Muscle of leg (tissue), 11 donors: ENCODE data around the gene MPPE1. TPM values are rescaled to one million over a fixed set of nuclear protein-coding genes. Genes with fewer than 3 reads are reported as not detected.

Experiments used
- DNase-seq: peaks from one replicate; pipeline ENCODE4 v3.0.0; 2013
- H3K27ac ChIP-seq: one replicate; pipeline ENCODE4 v1.5.1; 2013; ENCODE audit warnings: mild to moderate bottlenecking, low read length, control low read depth
- H3K27me3 ChIP-seq: one replicate; pipeline ENCODE4 v1.6.1; 2013; ENCODE audit warnings: low read length; ENCODE audit not compliant: control insufficient read depth, insufficient read depth
- H3K36me3 ChIP-seq: one replicate; pipeline ENCODE4 v1.6.1; 2013; ENCODE audit warnings: low read length; ENCODE audit not compliant: control insufficient read depth, insufficient read depth
- H3K4me1 ChIP-seq: one replicate; pipeline ENCODE4 v1.6.1; 2013; ENCODE audit warnings: low read length; ENCODE audit not compliant: control insufficient read depth, insufficient read depth
- H3K4me3 ChIP-seq: one replicate; pipeline ENCODE4 v1.5.1; 2013; ENCODE audit warnings: low read length, control low read depth
- H3K9me3 ChIP-seq: replicated peaks from 2 replicates; pipeline ENCODE4 v1.6.1; 2013; ENCODE audit warnings: low read depth, low read length; ENCODE audit not compliant: control insufficient read depth
- WGBS: methylation state at CpG from one replicate; pipeline ENCODE4 v1.1.5; 2013; ENCODE audit warnings: missing lambda C conversion rate; ENCODE audit not compliant: insufficient coverage; 5-methylcytosine and 5-hydroxymethylcytosine counted together
- polyA plus RNA-seq, 8 donors: library from polyadenylated mRNA; unstranded; fragments of 120-200 nt; gene quantifications; one replicate each; pipeline versions ENCODE4 v1.2.1 to v1.2.3, GENCODE V29; 2013; ENCODE audit warnings: inconsistent platforms in 1 of 8, low replicate concordance in 1 of 8; ENCODE audit not compliant: insufficient read length in 8 of 8, insufficient read depth in 1 of 8
- total RNA-seq: library from RNA; stranded (reverse); fragments of 120-200 nt; gene quantifications from one replicate; pipeline ENCODE4 v1.2.4, GENCODE V29; 2013

MPPE1 gene
- total and polyA plus RNA-seq, 9 donors = 20.1 to 32.1 (median 22.9) TPM

- no peak for DNase-seq
- H3K9me3 ChIP-seq = no peaks in the 10 kb centered on the region
- no peak overlapping the region for H3K27ac ChIP-seq
- 92% methylated on average over 4 of the region's 4 CpGs for WGBS
- H3K4me3 ChIP-seq = no peak overlapping the region
- no peaks in the 10 kb centered on the region for H3K36me3 ChIP-seq
- H3K4me1 ChIP-seq = peaks cover 14% of the 10 kb centered on the region
- H3K27me3 ChIP-seq = peaks cover 2% of the 10 kb centered on the region
These were observed 60.3 kb downstream of the MPPE1 start for GRCh38 chr18:11847811-11848210.

DNA sequence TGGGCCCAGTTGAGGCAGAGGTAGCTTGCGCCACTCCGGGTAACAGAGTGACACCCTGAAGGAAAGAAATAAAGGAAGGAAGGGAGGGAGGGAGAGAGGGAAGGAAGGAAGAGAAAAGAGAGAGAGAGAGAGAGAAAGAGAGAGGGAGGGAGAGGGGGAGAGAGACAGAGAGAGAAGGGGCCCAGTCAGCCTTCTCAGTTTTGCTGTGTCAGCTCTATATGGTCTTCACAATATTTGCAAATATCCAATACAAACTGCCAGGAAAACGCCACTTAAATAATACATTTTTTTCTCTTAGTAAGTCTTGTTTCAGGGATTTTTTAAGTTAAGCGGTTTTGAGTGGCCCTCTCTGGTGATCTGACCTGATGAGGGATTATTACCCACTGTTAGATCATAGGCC is 62.5 kb downstream of the MPPE1 start:
- no peak overlapping the region for H3K4me3 ChIP-seq
- H3K27me3 ChIP-seq = peaks cover 2% of the 10 kb centered on the region
- no peaks in the 10 kb centered on the region for H3K9me3 ChIP-seq
- no peak overlapping the region for H3K27ac ChIP-seq
- no peak for DNase-seq
- H3K36me3 ChIP-seq = no peaks in the 10 kb centered on the region
- 81% methylated on average over 2 of the region's 4 CpGs for WGBS
- peaks cover 17% of the 10 kb centered on the region for H3K4me1 ChIP-seq

GRCh38 chr18:11844436-11844835 is 63.7 kb downstream of the MPPE1 start:
- no peaks in the 10 kb centered on the region for H3K9me3 ChIP-seq
- H3K36me3 ChIP-seq = no peaks in the 10 kb centered on the region
- H3K27me3 ChIP-seq = no peaks in the 10 kb centered on the region
- H3K27ac ChIP-seq = no peak overlapping the region
- WGBS = 75% methylated on average over 3 of the region's 6 CpGs
- no peak for DNase-seq
- peaks cover 7% of the 10 kb centered on the region for H3K4me1 ChIP-seq
- no peak overlapping the region for H3K4me3 ChIP-seq

- 60% methylated on average over 3 of the region's 5 CpGs for WGBS
- H3K36me3 ChIP-seq = no peaks in the 10 kb centered on the region
- H3K4me1 ChIP-seq = peaks cover 7% of the 10 kb centered on the region
- H3K9me3 ChIP-seq = no peaks in the 10 kb centered on the region
- no peaks in the 10 kb centered on the region for H3K27me3 ChIP-seq
- H3K27ac ChIP-seq = peak overlapping the region; percentile 15
- DNase-seq = peak; percentile 36
- no peak overlapping the region for H3K4me3 ChIP-seq
These were observed 65.6 kb downstream of the MPPE1 start for GRCh38 chr18:11842562-11842961.

GRCh38 chr18:11840493-11840892 is 67.6 kb downstream of the MPPE1 start:
- peaks cover 7% of the 10 kb centered on the region for H3K4me1 ChIP-seq
- H3K27ac ChIP-seq = no peak overlapping the region
- H3K9me3 ChIP-seq = no peaks in the 10 kb centered on the region
- H3K36me3 ChIP-seq = no peaks in the 10 kb centered on the region
- WGBS = 55% methylated on average over 5 of the region's 6 CpGs
- DNase-seq = no peak
- H3K27me3 ChIP-seq = no peaks in the 10 kb centered on the region
- no peak overlapping the region for H3K4me3 ChIP-seq

- no peaks in the 10 kb centered on the region for H3K9me3 ChIP-seq
- no peak overlapping the region for H3K4me3 ChIP-seq
- WGBS = 67% methylated on average over 1 of the region's 6 CpGs
- no peak for DNase-seq
- H3K36me3 ChIP-seq = no peaks in the 10 kb centered on the region
- H3K27me3 ChIP-seq = no peaks in the 10 kb centered on the region
- peaks cover 7% of the 10 kb centered on the region for H3K4me1 ChIP-seq
- no peak overlapping the region for H3K27ac ChIP-seq
These were observed 68.6 kb downstream of the MPPE1 start for GRCh38 chr18:11839556-11839955.

DNA sequence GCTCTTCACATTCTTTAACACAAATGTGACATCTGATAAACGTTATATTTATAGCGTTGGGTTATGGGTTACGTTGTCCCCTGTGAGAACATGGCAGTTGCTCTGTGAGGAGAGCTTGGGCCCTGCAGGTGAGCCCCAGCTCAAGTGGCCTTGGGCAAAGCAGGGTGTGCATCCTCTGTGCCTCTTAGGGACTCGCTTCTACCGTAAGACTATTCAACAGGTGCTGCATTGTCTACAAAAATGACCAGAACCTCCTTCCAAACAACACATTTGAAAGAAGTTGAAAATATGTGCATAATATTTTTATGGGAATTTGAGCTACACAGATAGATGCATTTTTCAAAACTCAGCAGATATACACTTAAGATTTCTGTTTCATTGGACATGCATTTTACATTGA is 73.3 kb downstream of the MPPE1 start:
- no peak overlapping the region for H3K27ac ChIP-seq

More for the DNA sequence above, 73.3 kb downstream of the MPPE1 start:
- H3K4me3 ChIP-seq = no peak overlapping the region
- no peaks in the 10 kb centered on the region for H3K36me3 ChIP-seq
- DNase-seq = no peak
- no peaks in the 10 kb centered on the region for H3K27me3 ChIP-seq
- 83% methylated on average over 1 of the region's 5 CpGs for WGBS
- H3K4me1 ChIP-seq = no peaks in the 10 kb centered on the region
- H3K9me3 ChIP-seq = no peaks in the 10 kb centered on the region

Other genes starting within 250 kb of the MPPE1 start
- gene GNAL, start 219.1 kb downstream of the MPPE1 start, total RNA-seq = 1.7 TPM
- gene GNAL, start 219.1 kb downstream of the MPPE1 start, polyA plus RNA-seq = 1 to 10 TPM; 1.2 to 2.4 (median 1.8) TPM
- 21.9 TPM for gene CHMP1B, start 56.9 kb downstream of the MPPE1 start, total RNA-seq
- 10 to 100 TPM; 19.3 to 28.2 (median 22.4) TPM for gene CHMP1B, start 56.9 kb downstream of the MPPE1 start, polyA plus RNA-seq
- gene IMPA2, start 73.2 kb upstream of the MPPE1 start, total RNA-seq = 23.6 TPM
- 10 to 100 TPM; 18.0 to 31.5 (median 22.5) TPM for gene IMPA2, start 73.2 kb upstream of the MPPE1 start, polyA plus RNA-seq
- not detected for gene ANKRD62, start 185.5 kb upstream of the MPPE1 start, total RNA-seq
- gene ANKRD62, start 185.5 kb upstream of the MPPE1 start, polyA plus RNA-seq = under 1 TPM in 3 of 8 donors, not detected in 5; 0.04 to 0.07 (median 0.05) TPM